ENCODE data around the gene CNDP1.

Gene CNDP1

DNA sequence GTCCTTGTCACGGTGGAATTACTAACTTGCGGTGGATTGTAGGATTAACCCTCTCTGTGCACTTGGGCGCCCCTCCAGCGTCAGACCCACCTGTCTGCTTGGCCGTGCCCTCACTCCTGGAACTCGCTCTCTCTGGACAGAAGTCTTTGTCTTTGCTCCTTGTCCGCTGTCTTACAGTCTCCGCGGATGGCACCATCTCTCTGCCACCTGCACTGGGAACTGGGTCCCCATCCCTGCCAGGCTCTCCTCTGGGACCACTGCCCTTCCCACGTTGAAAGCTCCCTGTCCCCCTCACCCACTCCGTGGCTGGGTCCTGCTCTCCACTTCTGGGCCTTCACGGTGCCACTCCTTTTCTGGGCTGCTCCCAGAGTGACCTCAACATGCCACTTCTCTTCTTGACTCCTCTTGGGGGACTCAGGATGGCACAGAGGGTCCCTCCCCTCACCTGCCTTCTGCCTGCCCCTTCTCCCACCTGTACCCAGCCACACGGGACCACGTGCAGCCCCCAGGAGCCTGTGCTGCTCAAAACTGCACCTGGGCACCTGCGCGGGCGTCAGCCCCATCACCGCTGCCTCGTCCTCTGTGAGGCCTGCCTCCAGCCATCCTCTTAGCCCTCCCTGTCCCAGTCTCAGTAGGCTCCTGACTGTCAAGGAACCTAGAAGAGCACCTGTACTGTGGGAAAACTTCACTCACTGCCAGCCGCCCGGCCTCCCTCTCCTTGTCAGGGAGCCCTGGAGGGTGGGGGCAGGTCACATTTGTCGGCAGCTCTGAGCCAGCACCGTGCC is 27.0 kb upstream of the CNDP1 start:
- DNase-seq: no peak

DNA sequence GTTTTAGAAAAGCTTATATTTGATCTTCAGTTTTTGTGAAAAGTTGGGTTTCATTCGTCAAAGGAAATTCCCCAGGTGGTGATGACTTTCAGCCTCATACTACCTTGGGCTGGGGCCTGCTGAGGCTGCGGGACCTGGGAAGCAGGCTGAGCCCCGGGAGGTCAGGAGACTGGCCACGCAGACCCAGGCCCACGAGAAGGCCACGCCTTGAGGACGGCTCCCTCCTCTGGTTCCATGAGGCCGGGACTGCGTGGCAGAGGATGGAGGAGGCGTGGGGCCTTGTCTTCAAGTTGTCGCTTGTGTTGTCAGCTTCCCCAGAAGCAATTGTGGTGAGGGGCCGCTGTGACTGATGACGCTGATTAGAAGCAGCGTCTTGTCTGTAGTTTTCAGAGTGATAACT is 26.4 kb upstream of the CNDP1 start:
- DNase-seq: no peak

DNA sequence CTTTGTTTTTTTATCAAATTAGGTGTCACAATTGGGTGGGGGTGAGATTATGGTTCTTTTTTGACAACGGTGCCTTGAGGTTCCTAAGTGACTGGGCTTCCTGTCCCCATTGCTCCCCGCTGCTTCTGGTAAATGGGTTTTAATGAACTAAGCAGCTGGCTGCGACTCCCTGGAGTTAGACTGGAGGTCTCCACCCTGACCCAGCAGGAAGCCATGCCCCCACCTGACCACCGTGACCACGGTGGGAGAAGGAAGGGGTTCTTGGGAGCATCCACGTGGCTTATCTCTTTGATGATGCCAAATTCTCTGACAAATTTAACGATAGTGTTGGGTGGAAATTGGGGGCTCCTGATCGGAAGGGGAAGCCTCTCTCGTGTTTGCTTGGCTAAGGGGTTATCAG is 25.9 kb upstream of the CNDP1 start:
- DNase-seq: no peak

DNA sequence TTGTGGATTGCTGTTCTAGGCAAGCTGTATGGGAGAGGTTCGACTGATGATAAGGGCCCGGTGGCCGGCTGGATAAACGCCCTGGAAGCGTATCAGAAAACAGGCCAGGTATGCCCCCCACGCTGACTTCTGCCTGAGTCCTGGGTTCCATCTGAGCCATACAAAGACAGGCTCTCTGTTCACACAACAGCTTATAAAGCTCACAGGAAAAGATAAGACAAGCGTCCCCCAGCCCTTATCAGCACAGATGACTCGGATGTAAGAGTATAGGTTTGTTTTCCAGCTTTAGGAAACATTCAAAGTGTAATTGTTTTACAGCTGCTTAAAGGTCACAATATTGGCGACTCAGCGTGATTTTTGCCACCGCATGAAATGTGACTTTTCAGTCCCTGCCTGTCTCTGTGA is 25.5 kb upstream of the CNDP1 start:
- no peak for DNase-seq

DNA sequence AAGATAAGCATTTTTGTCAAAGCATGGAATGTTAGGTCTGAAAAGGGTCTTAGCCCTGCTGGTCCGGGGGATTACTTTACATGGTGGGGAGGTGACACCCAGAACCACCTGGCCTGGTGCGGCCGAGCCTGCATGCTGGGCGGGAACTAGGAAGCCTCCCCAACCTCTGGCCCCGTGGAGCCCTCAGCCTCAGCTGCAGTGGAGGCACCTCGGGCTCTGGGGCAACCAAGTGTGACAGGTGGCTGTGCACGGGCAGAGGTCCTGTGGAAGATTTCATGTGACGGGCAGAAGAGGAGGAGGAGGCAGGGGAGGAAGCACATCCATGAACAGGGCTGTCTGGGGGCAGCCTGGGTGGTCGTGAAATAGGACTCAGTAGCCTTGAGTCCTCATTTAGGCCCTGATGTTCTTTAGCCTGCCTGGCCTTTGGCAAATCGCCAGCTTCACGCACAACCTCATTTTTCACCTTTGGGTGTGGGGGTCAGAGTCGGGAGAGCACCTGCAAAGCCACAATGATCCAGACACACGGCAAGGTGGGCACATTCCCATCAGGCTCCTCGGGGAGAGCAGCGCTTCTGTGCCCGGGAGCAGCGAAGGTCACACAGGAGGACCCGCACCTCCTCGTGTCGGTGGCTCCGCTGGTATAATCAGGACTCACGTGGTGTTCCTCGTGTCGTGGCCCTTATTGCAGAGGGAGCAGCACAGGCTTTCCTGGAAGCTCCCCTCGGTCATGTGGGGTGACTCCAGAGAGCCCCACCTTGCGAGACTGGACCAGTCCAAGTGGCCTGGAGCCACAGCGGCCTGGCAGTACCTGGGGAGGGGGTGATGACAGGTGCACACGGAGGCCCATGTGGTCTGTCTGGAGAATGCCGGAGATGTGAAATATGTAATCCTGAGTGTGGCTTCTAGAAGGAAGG is 24.2 kb upstream of the CNDP1 start:
- no peak for DNase-seq

DNA sequence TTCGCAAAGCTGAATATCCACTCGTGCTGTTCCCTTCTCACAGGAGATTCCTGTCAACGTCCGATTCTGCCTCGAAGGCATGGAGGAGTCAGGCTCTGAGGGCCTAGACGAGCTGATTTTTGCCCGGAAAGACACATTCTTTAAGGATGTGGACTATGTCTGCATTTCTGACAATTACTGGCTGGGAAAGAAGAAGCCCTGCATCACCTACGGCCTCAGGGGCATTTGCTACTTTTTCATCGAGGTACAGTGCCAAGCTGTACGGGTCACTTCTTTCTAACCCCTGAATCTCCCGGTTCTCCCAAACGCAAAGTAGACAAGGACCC is 23.6 kb upstream of the CNDP1 start:
- no peak for DNase-seq

DNA sequence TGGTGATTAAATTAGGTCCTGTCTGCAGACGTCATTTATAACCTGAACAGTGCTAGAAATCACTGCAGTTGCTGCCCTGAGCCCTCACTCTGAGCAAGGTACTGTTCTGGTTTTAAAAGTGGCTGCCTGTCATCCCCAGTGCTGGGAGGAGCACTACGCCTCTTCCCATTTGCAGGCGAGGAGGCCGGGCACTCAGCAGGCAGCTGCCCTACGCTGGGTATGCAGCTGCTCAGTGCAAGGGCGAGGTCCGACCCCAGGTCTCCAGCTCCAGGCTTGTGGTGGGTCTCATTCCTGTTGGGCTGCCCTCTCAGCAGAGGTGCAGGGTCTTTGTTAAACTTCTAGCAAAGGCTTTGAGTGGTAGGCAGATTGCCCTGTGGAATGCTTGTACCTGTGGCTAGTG is 22.5 kb upstream of the CNDP1 start:
- DNase-seq: no peak

DNA sequence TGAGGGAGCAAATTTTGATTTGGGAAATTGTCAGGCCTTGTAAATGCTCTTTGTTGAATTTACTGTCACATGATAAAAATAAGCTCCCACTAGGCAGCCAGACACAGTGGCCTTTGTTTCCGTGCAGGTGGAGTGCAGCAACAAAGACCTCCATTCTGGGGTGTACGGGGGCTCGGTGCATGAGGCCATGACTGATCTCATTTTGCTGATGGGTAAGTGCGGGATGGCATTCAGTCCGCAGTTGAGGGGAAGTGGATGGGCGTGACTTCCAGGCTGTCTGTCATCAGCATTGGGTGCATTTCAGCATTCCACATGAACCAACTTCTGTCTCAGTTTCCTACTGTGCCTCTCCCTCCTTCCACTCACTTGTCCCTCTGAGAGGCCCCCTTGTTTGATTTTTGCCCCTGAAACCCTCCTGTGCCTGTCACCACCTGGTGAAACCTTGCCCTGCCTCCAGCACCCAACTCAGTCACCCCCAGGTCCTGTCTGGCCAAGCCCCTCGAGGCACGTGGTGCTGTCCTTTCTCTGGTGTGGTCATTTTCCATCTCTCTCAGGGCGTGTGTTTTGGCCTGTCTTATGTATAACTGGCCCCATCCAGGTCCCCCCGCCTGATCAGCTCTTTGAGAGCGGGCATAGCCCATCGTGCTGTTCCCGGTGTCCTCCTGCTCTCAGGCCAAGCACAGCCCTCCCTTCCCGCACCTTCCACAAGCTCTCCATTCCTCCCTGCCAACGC is 21.8 kb upstream of the CNDP1 start:
- DNase-seq: no peak

DNA sequence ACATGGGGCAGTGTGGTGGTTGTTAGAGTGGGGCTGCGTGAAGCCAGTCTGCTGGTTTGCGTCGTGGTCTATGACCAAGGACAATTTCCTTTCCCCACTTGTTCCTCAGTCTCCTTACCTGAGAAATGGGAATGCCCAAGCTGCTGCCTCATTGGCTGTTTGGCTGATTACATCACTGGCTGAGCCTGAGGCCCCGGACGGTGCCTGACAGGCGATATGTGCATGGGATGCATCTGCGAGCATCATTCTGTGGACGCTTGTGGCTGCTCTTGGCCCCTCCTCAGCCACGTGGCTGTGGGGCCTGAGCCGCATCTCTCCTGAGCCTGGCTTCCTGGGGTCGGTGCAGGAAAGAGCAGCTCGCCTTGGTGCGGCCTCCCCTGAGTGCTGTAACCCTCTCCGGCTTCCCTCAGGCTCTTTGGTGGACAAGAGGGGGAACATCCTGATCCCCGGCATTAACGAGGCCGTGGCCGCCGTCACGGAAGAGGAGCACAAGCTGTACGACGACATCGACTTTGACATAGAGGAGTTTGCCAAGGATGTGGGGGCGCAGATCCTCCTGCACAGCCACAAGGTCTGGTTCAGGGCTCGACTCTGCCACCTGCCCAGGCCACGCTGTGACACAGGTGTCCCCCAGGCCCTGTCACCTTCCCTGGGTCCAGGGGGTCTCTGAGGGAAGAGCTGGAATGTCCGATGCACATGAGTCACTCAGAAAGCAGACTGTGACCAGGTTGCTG is 21.0 kb upstream of the CNDP1 start:
- no peak for DNase-seq

DNA sequence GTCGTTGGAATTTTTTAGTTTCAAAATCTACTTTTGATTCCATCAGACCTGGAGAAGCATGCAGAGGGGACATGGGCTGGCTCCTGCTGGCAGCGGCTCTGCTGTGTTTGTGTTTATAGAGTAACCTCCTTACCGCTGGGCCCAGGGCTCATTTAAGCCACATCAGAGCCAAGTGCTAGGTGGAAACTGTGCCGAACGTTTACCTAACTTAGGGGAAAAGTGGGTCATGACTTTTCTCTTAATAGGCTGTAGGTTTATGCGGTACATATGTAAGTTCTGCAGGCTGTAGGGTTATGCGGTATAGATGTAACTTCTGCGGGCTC is 20.5 kb upstream of the CNDP1 start:
- DNase-seq: no peak

DNA sequence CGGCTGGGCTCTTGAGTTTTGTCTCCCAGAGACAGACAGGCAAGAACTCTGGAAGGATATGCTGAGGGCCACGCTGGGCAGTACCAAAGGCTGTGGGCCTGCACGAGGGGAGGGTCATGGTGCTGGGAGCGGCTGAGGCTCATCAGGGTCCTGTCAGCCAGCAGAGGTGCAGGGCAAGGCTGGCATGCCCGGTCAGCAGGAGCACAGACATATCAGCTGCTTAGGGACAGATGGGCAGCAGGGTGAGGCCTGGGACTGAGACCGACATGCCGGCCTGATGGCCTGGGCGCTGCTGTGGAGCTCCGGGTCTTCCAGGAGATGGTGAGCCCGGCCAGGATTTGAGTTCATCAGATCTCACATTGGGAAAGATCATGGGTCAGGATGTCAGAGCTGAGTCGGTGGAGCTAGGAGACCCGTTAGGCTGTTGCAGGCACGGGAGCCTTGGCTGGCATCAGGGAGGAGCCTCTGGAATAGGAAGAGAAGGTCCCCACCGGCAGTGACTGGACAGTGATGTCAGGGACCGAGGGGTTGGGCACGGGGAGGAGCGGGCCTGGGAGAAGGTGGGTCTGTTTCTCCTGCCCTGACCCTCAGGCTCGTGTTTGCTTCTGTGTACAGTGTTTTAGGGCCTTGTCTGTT is 19.3 kb upstream of the CNDP1 start:
- DNase-seq: no peak

DNA sequence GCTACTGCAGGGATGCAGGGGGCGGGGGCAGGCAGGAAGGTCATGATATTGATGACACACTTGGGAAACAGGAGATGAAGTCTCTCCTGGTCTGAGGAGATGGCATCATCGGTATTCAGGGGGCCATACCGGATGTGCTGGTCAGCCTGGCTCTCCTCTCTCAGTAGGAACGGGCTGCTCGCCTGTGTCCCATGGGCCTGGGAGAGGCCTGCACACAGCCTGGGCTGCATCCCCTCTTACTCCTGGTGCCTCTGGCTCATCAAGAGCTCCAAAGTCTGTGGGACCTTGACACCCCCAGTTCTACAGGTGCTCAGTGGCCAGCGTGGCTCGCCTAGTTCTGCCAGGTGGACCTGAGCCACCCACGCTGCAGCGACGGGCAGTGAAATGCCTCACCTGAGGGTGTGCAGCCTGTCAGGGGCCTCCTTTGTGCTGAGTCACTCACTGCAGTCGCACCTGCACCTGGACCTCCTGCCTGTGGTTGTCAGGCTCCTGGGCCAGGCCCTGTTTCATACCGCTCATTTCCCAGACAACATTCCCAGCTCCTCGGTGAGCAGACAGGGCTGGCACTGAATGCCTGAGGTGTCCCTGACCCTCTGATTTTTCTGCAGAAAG is 18.6 kb upstream of the CNDP1 start:
- DNase-seq: no peak

DNA sequence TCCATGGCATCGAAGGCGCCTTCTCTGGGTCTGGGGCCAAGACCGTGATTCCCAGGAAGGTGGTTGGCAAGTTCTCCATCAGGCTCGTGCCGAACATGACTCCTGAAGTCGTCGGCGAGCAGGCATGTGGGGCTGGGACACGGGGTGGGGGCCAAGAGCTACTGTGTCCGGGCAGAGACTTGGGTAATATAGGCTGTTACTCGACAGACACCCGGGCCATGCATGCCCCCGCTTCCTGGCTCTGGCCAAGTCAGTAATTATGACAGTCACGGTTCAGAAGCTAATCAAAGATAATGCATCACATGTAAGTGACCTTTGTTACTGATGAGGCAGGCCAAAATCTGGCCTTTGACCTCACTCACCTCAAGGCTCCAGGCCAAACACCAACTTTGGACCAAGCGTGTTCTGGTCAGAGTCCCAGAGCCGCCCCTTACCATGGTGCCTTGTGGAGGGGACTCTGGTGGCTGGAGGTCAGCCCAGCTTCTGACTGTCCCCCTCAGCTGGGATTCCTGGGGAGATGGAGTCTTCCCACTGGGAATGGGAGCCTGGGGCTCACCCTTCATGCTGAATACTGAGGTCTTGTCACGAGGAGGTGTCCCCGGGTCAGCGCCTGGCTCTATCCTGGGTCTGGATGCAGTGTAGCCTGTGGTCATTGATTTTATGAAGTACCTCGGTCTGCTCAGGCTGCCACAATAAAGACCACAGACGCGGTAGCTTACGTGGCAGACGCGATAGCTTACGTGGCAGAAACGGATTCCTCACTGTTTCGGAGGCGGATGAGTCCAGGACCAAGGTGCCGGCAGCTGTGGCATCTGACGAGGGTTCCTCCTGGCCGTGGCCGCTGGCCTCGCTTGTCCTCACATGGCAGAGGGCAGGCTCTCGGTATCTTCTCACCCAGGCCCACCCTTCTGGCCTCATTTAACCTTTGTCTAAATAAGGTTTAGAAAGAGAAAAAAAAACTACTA is 17.7 kb upstream of the CNDP1 start:
- no peak for DNase-seq

DNA sequence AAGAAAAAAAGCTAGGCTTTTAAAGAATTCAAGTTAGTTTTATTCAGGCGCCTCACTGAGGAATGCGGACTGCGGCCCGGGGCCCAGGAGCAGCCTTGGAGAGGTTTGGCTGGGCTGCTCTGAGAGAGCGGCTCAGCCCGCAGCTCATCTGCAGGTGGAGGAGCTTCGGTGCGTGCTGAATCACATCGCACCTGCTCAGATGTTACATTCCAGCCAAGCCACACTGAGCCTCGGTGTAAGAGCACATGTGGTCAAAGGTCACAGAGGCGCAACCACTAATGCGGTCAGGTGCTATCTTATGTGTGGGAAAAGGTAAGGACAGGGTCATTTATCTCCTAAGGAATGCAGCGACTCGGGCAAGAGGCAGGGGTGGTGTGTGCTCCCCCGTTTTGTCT is 17.1 kb upstream of the CNDP1 start:
- DNase-seq: no peak

DNA sequence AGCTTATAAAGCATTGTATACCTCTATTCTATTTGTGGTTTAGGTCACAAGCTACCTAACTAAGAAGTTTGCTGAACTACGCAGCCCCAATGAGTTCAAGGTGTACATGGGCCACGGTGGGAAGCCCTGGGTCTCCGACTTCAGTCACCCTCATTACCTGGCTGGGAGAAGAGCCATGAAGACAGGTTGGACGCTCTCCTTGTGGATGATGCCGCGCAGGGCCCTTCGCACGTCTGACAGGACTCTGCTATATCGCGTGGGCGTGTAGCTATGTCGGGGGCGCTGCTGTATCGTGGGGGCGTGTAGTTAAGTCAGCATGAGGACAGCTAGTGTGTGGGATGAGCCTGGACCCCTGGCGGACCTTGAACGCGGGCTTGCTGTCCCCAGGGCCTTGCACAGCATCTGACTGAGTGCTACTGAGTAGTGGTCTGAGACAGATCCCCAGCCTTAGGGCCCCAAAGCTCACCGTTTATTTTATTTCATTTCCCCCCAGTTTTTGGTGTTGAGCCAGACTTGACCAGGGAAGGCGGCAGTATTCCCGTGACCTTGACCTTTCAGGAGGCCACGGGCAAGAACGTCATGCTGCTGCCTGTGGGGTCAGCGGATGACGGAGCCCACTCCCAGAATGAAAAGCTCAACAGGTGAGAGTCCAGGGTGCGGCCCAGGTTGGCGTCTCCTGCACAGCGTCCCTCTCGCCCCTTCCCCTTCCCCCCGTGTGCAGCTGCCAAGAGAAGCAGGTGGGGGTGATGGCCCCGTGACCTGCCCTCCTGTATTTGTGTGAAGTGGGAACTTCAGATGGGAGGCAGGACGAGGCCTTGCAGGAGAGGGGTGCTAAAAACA is 15.6 kb upstream of the CNDP1 start:
- DNase-seq: no peak

DNA sequence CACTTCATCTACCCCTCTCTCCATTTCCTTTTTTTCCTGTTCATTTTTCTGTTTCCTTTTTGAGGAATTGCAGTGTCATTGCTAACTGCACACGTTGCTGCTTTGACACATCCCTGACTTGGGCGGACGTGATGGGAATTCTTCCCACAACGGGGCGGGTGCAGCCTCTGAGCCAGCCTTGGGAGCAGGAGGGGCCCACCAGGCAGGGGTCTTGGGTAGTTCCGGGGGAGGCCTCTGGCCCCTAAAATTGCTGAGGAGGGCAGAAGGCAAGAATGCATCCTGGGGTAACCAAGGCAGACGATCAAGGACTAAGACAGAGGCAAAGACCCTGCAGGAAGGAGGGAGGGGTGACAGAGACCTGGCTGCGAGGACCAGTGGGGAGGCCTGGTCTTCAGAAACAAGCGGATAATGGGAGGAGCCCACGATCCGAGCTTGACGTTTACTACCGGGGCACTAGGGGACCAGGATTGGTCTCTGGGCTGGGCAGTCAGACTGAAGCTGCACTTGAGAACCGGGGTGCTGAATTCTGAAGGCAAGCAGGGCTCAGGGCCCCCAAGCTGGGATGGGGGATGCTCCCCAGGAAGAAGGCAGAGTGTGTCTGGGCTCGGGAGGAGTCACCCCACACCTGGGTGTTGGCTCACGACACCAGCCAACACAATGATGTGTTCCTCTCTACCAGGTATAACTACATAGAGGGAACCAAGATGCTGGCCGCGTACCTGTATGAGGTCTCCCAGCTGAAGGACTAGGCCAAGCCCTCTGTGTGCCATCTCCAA is 14.8 kb upstream of the CNDP1 start:
- DNase-seq: no peak

DNA sequence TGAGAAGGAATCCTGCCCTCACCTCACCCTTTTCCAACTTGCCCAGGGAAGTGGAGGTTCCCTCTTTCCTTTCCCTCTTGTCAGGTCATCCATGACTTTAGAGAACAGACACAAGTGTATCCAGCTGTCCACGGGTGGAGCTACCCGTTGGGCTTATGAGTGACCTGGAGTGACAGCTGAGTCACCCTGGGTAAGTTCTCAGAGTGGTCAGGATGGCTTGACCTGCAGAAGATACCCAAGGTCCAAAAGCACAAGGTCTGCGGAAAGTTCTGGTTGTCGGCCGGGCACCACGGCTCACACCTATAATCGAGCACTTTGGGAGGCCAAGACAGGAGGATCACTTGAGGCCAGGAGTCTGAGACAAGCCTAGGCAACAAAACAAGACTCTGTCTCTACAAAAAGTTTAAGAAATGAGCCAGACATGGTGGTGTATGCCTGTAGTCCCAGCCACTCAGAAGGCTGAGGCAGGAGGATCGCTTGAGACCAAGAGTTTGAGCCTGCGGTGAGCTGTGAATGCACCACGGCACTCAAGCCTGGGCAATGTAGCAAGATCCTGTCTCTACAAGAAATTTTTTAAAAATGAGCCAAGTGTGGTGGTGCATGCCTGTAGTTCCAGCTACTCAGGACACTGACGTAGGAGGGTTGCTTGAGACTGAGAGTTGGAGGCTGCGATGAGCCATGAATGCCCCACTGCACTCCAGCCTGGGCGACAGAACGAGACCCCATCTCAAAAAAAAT is 14.0 kb upstream of the CNDP1 start:
- DNase-seq: no peak

DNA sequence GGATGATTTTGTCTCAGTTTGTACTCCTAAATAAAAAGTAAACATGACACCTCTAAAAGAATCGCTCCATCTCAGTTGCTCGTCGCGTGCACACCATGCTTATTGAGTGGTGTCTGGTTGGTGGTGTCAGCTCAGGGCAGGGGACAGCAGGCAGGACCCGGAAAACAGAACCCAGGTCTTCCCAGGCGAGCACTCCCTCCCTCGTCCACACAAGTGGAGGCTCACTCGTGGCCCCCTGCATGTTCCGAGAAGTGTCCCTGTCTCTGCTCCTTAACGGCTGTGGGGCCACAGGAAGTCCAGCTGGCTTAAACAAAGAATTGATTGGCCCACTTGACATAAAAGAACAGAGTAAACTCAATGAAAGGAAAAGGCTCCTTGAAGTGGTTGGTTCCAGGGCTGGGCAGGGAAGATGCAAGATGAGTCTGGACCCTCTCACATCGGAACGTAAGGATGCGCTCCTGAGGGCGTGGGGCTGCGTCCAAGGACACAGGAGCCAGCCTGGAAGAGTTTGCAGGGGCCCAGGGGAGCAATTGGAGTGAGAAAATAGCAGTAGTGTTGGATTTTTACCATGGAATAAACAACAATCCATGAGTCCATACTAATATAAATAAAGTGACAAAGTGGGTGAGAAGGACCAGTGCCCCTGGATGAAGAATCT is 13.1 kb upstream of the CNDP1 start:
- no peak for DNase-seq

Data from cerebellar nuclear complex (tissue), 1 donor.